Measurements from ENCODE around the gene CIART.

CIART gene

GRCh38 chr1:150237746-150238145, 44.6 kb upstream of the CIART start:
- Histone ChIP-seq H3K9me3 (ENCODE audit: low read length) (no peaks in the 10 kb centered on the region), H3K4me2 (ENCODE audit: low read length) (no peak overlapping the region), H3F3A (ENCODE audit: insufficient read depth, low read length) (no peaks in the 10 kb centered on the region), H2AFZ (ENCODE audit: low read length) (no peak overlapping the region), H3K9ac (ENCODE audit: low read length) (no peak overlapping the region), H3K79me2 (ENCODE audit: insufficient read depth, low read length) (peaks cover 31% of the 10 kb centered on the region), H3K4me1 (ENCODE audit: insufficient read depth, low read length, severe bottlenecking) (peaks cover 22% of the 10 kb centered on the region), H3K9me2 (ENCODE audit: low read depth, low read length) (no peaks in the 10 kb centered on the region), H3K36me3 (ENCODE audit: insufficient read depth, low read length) (peaks cover 4% of the 10 kb centered on the region; the same call in 1 of the 2 replicates), H3K4me3 (ENCODE audit: low read depth, low read length, poor library complexity, severe bottlenecking) (no peak overlapping the region), H3K27me3 (ENCODE audit: insufficient read depth, low read length) (no peaks in the 10 kb centered on the region), H3K27ac (ENCODE audit: low read depth, low read length, poor library complexity, severe bottlenecking) (no peak overlapping the region), H4K20me1 (ENCODE audit: insufficient read depth, low read length) (no peaks in the 10 kb centered on the region)
- TF ChIP-seq CTCF (IDR thresholded peaks at IDR 0.05; ENCODE audit: low read length) (no peak), EZH2 (IDR thresholded peaks at IDR 0.05; ENCODE audit: borderline replicate concordance, low read length) (no peak)

- Histone ChIP-seq H3K79me2 (ENCODE audit: insufficient read depth, low read length) (no peaks in the 10 kb centered on the region), H4K20me1 (ENCODE audit: insufficient read depth, low read length) (no peaks in the 10 kb centered on the region)
Measured at GRCh38 chr1:150243003-150243402, 39.4 kb upstream of the CIART start.

GRCh38 chr1:150249936-150250335, 32.4 kb upstream of the CIART start:
- Histone ChIP-seq H4K20me1 (ENCODE audit: insufficient read depth, low read length) (no peaks in the 10 kb centered on the region), H3K4me3 (ENCODE audit: low read depth, low read length, poor library complexity, severe bottlenecking) (no peak overlapping the region), H3K4me2 (ENCODE audit: low read length) (no peak overlapping the region), H3K36me3 (ENCODE audit: insufficient read depth, low read length) (no peaks in the 10 kb centered on the region), H3K27ac (ENCODE audit: low read depth, low read length, poor library complexity, severe bottlenecking) (no peak overlapping the region), H3K9me3 (ENCODE audit: low read length) (no peaks in the 10 kb centered on the region), H3K27me3 (ENCODE audit: insufficient read depth, low read length) (peaks cover 3% of the 10 kb centered on the region; the same call in 1 of the 2 replicates), H3K4me1 (ENCODE audit: insufficient read depth, low read length, severe bottlenecking) (no peaks in the 10 kb centered on the region), H3K9ac (ENCODE audit: low read length) (no peak overlapping the region), H3K9me2 (ENCODE audit: low read depth, low read length) (no peaks in the 10 kb centered on the region), H3K79me2 (ENCODE audit: insufficient read depth, low read length) (no peaks in the 10 kb centered on the region), H2AFZ (ENCODE audit: low read length) (no peak overlapping the region), H3F3A (ENCODE audit: insufficient read depth, low read length) (no peaks in the 10 kb centered on the region)
- no peak for TF ChIP-seq CTCF (IDR thresholded peaks at IDR 0.05; ENCODE audit: low read length)
- no peak for TF ChIP-seq EZH2 (IDR thresholded peaks at IDR 0.05; ENCODE audit: borderline replicate concordance, low read length)

More at GRCh38 chr1:150243003-150243402, 39.4 kb upstream of the CIART start:
- no peak overlapping the region for H3K4me3 ChIP-seq (ENCODE audit: low read depth, low read length, poor library complexity, severe bottlenecking)
- TF ChIP-seq CTCF (IDR thresholded peaks at IDR 0.05; ENCODE audit: low read length) (no peak), EZH2 (IDR thresholded peaks at IDR 0.05; ENCODE audit: borderline replicate concordance, low read length) (no peak)
- H3K4me2 ChIP-seq (ENCODE audit: low read length) = no peak overlapping the region
- H2AFZ ChIP-seq (ENCODE audit: low read length) = no peak overlapping the region
- H3F3A ChIP-seq (ENCODE audit: insufficient read depth, low read length) = no peaks in the 10 kb centered on the region
- no peaks in the 10 kb centered on the region for H3K9me3 ChIP-seq (ENCODE audit: low read length)
- H3K27me3 ChIP-seq (ENCODE audit: insufficient read depth, low read length) = no peaks in the 10 kb centered on the region
- H3K9me2 ChIP-seq (ENCODE audit: low read depth, low read length) = no peaks in the 10 kb centered on the region
- no peaks in the 10 kb centered on the region for H3K4me1 ChIP-seq (ENCODE audit: insufficient read depth, low read length, severe bottlenecking)
- H3K36me3 ChIP-seq (ENCODE audit: insufficient read depth, low read length) = no peaks in the 10 kb centered on the region
- no peak overlapping the region for H3K9ac ChIP-seq (ENCODE audit: low read length)
- no peak overlapping the region for H3K27ac ChIP-seq (ENCODE audit: low read depth, low read length, poor library complexity, severe bottlenecking)

Data from OCI-LY1 (cell line).